HG03439 (cell line): Measurements from ENCODE around the gene TMEM191C.
"Not testable (repeated sequence)": the region's sequence is repeated elsewhere in the genome, so short reads cannot be mapped to it uniquely, and the experiment has no call there.

Experiments used
- ATAC-seq: cut with Tn5 transposase; IDR thresholded peaks from one replicate; pipeline ENCODE4 v1.9.1; 2021; ENCODE audit warnings: mild to moderate bottlenecking, moderate library complexity; ENCODE audit not compliant: unreplicated experiment

The TMEM191C gene

GRCh38 chr22:21472984-21473383, 5.8 kb downstream of the TMEM191C start:
- not testable (repeated sequence) for ATAC-seq

GRCh38 chr22:21473664-21474063, 6.5 kb downstream of the TMEM191C start:
- not testable (repeated sequence) for ATAC-seq

- not testable (repeated sequence) for ATAC-seq
These were observed 16.9 kb downstream of the TMEM191C start for GRCh38 chr22:21484039-21484438.

GRCh38 chr22:21487723-21488122, 20.5 kb downstream of the TMEM191C start:
- not testable (repeated sequence) for ATAC-seq

GRCh38 chr22:21489149-21489680, 22.0 kb downstream of the TMEM191C start:
- not testable (repeated sequence) for ATAC-seq

- ATAC-seq, result not testable (repeated sequence)
These were observed 23.4 kb downstream of the TMEM191C start for GRCh38 chr22:21490556-21490955.

- not testable (repeated sequence) for ATAC-seq
These were observed 25.1 kb downstream of the TMEM191C start for GRCh38 chr22:21492271-21492670.

- not testable (repeated sequence) for ATAC-seq
These were observed 26.9 kb downstream of the TMEM191C start for GRCh38 chr22:21493789-21494782.

- not testable (repeated sequence) for ATAC-seq
These were observed 30.8 kb downstream of the TMEM191C start for GRCh38 chr22:21497984-21498383.

GRCh38 chr22:21498489-21498888, 31.3 kb downstream of the TMEM191C start:
- not testable (repeated sequence) for ATAC-seq

GRCh38 chr22:21499623-21500506, 32.7 kb downstream of the TMEM191C start:
- ATAC-seq, result not testable (repeated sequence)

GRCh38 chr22:21510397-21510796, 43.2 kb downstream of the TMEM191C start:
- not testable (repeated sequence) for ATAC-seq

- not testable (repeated sequence) for ATAC-seq
These were observed 44.8 kb downstream of the TMEM191C start for GRCh38 chr22:21512022-21512421.

- not testable (repeated sequence) for ATAC-seq
These were observed 46.9 kb downstream of the TMEM191C start for GRCh38 chr22:21514117-21514516.

GRCh38 chr22:21515234-21515633, 48.0 kb downstream of the TMEM191C start:
- not testable (repeated sequence) for ATAC-seq

- ATAC-seq, result not testable (repeated sequence)
These were observed 49.3 kb downstream of the TMEM191C start for GRCh38 chr22:21516522-21516921.

- ATAC-seq, result not testable (repeated sequence)
These were observed 50.0 kb downstream of the TMEM191C start for GRCh38 chr22:21516970-21517764.
